Activated CD4-positive, alpha-beta T cell treated with anti-CD3 and anti-CD28 coated beads for 24 hours (primary cell): ENCODE results near the gene KLF1.
"Not testable (repeated sequence)": the region's sequence is repeated elsewhere in the genome, so short reads cannot be mapped to it uniquely, and the experiment has no call there.

Experiments
- DNase-seq, 2 donors: peaks; one replicate each; pipeline ENCODE4 v3.0.0-alpha.2; 2020; ENCODE audit warnings: low read depth in 2 of 2

KLF1 gene

GRCh38 chr19:12890787-12891552 is 4.0 kb upstream of the KLF1 start, which contains the start of gene GCDH:
GCDH (plus strand) TSS chr19:12891160; CDS start chr19:12891305, 145 bp downstream.
- DNase-seq = peak; percentile 93 to 95

DNA sequence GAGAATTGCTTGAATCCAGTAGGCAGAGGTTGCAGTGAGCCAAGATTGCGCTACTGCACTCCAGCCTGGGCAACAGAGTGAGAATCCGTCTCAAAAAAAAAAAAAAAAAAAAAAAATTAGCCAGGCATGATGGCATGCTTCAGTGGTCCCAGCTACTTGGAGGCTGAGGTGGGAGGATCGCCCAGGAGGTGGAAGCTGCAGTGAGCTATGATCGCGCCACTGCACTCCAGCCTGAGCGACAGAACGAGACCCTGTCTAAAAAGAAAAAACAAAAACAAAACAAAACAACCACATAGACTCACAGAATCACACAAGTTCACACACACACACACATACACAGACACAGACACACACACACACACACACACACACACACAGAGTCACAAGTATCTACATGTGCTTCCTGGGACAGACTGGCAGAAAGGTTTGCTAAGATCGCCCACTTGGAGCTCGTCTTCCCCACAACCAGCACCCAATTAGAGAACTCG is 3.3 kb upstream of the KLF1 start:
- DNase-seq = not testable (repeated sequence)

GRCh38 chr19:12888006-12888603 is 1.1 kb upstream of the KLF1 start:
- no peak for DNase-seq

GRCh38 chr19:12886651-12886968 is 391 bp downstream of the KLF1 start:
- DNase-seq = no peak

DNA sequence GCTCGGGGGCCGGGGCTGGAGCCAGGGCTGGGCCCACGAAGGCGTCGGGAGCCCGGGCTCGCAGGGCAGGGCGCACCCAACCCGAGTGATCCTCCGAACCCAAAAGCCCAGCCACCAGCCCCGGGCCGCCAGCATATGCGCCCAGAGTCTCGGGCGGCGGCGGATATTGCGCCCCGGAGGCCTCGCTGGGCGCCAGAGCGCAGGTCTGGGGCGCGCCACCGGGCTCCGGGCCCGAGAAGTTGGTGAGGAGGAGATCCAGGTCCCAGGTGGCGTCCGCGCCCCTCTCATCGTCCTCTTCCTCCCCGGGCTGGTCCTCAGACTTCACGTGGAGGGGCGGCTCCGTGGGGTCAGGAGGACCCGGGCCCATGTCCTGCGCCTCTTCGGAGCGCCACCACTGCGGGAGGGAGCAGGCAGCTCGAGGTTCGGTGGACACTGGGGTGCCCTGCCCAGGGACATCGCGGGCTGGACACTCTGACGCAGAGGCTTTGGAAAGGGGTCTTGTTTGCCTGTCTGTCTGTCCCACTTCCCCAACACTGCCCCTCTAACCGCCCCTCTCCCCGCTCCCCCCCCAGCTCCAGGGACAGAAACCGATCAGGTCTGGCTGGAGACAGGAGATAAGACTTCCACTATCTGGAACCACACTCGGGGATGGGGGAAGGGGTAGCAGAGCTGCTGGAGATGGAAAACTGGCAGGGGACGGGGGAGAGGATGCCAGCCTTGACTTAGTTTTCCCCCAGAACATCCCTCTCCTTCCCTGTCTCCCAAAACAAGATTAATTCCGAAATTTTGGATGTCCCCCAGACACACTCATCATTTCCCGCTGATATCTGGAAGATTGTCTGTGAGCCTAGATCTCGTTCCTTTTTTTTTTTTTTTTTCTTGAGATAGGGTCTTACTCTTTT is 1.0 kb downstream of the KLF1 start:
- DNase-seq = peak in 1 of 2 donors; percentile 21

DNA sequence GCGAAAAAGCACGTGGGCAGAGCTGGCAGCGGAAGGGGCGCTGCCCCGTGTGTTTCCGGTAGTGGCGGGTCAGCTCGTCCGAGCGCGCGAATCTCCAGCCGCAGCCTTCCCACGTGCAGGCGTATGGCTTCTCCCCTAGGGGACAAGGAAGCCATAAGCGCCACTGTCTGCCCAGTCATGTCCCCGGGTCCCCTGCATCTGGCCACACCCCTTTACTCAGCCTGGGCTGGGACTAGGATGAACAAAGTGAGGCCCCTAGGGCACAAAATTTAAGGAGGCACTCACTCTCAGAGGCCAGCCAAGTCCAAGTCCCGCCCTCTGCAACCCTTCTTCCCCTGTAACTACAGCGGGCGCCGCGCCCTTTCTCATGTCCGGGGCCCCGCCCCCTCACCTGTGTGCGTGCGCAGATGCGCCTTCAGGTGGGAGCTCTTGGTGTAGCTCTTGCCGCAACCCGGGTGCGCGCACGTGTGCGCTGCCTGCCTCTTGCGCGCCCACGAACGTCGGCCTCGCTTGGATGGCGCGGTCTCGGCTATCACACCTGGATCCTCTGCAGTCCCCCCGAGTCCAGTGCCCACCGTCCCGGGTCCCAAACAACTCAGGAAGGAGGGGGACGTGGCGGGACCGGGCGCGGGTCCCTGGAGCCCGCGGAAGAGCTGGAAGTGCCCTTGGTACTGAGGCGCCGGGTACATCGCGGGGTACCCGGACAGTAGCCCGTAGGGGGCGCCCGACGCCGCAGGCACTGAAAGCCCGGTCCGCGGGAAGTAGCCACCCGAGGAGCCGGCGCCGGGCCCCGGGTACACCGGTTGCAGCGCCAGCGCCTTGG is 1.9 kb downstream of the KLF1 start:
- DNase-seq = peak; percentile 84 to 91

DNA sequence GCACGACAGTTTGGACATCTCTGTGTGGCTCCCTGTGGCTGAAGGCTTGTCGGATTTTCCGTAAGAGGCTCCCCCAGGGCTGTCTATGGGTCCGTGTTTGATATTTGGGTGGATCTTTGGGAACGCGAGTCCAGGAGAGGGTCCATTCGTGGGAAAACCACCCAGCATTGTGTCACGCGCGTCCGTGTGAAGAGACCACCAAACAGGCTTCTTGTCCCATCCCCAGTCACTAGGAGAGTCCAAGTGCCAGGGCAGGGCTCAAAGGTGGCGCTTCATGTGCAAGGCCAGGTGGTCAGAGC is 2.4 kb downstream of the KLF1 start:
- DNase-seq = no peak

DNA sequence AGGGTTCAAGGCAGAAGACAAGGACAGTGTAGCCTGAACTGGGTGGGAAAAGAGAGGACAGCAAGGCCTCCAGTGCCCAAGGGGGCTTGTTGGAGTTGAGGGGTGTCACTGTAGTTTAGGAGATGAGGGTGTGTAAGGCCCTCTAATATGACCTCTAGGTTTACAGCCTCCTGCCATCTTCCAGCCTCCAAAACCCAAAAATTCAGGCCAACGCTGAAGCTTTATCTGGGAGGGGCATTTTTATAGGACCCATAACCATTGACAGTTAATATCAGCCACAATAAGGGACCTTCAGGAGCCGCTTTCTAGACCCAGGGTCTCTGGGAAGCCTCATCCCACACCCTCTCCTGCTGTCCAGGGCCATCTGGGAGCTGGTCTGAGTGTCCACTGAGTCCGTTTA is 2.8 kb downstream of the KLF1 start:
- DNase-seq = no peak

DNA sequence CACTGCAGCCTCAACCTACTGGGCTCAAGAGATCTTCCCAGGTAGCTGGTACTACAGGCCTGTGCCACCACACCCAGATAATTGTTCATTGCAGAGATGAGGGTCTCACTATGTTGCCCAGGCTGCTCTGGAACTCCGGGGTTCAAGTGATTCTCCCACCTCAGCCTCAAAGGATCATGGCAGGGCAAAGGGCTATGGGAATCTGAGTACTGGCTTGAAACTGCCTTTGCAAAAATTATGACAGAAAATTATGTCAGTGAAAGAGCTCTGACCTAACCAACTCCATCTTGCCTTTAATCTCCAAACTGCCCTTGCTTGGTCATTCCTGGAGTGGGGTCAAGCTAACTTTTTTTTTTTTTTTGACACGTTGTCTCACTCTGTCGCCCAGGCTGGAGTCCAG is 4.4 kb downstream of the KLF1 start:
- no peak for DNase-seq

DNA sequence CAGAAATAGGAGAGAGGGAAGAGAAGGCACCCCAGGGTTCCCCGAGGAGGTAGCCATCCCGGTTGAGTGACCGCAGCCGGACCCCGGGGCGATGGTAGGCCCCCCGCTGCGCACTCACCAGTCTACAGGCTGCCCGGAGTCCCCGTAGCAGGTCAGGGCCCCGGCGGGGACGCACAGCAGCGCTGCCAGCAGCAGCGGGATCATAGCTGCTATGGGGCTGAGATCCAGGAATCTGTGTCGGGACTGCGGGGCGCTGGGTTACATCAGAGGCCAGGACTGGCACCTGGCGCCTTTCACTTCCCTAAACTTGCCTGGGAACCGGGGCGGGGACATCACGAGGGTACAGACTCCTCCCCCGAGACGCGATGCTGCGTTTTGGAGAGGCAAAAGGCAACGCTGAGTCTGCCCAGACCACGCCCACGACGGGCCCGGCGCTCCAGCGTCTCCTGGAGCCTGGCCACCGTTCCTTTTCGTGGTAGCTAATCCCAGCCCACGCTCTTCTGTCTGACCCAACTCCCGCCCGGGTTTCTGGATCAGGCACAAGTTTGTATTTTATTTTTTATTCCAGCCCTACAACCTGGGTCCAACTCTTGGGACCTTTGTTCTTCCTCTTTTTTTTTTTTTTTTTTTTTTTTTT is 5.7 kb downstream of the KLF1 start, which contains the start of gene DNASE2:
Gene DNASE2, minus strand, starts transcription at position 278 of the 637 bp plus-strand sequence. Its CDS starts 74 bp downstream, at position 204.
- peak; percentile 84 to 91 for DNase-seq

- DNase-seq = no peak
These were observed 6.3 kb downstream of the KLF1 start for GRCh38 chr19:12880551-12881171.

DNA sequence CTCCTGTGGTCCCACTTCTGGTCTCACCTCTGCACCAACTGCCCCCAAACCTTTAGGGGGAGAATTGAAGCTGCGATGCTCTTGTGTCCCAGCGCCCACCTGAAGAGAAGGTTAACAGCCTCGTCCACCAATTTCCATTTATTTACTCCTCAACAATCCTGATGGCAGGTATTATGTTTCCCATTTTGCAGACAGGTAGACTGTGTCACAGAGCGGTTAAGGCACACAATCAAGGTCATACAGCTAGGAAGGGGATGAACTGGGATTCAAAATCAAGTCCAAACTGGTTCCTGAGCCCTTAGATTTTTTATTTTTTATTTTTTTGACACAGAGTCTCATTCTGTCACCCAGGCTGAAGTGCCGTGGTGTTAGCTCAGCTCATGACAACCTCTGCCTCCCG is 11.9 kb downstream of the KLF1 start:
- no peak for DNase-seq

- DNase-seq = no peak
These were observed 12.9 kb downstream of the KLF1 start for GRCh38 chr19:12873891-12874745.

- DNase-seq = peak; percentile 23 to 30
These were observed 13.8 kb downstream of the KLF1 start for GRCh38 chr19:12872941-12873890.

DNA sequence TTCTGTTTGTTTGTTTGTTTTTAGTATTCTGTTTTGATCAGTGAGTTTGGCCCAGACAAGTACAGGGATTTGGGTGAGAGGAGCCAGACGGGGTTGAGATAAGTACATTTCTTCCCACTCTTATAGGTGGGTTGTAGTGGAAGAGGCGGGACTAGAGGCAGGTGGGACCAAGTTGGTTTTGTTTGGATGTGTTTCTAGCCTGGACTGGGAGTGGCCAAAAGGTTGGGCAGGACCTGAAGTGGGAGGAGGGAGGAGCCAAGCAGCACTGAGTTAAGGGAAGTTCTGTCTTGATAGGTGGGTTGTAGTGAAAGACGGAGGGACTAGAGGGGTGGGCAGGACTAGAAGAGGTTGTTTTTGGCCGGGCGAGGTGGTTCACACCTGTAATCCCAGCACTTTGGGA is 14.7 kb downstream of the KLF1 start:
- DNase-seq = no peak

GRCh38 chr19:12871681-12872080 is 15.3 kb downstream of the KLF1 start:
- DNase-seq = no peak

DNA sequence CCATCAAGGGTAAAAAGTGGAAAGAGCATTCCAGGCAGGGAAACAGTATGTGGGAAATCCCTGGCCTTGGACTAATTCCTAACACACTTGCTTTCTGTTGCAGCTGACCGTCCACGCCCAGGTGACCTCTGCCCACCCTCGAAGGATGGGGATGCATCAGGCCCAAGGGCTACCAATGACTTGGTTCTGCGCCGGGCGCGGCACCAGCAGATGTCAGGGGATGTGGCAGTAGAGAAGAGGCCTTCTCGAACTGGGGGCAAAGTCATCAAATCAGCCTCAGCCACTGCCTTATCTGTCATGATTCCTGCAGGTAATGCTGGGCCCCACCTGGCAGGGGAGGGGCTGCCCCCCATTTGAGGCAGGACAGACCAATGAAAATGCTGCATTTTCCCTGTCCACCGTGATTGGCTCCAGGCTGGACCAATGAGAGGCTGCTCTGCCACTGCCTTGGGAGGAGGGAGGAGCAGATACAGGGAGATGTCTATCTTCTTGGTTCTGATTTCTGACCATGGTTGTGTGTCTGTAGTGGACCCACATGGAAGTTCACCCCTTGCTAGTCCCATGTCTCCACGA is 18.4 kb downstream of the KLF1 start:
- no peak for DNase-seq
